HUES6 (cell line): Measurements from ENCODE around the gene UPF3B.

Experiments used
- H3K27ac ChIP-seq: 2 replicates; pipeline ENCODE4 v1.7.0; 2013; ENCODE audit warnings: low read depth, mild to moderate bottlenecking, low read length, inconsistent platforms
- H3K27me3 ChIP-seq: 2 replicates; pipeline ENCODE4 v1.6.1; 2013; ENCODE audit warnings: low read length; ENCODE audit not compliant: control insufficient read depth, insufficient read depth
- H3K36me3 ChIP-seq: 2 replicates; pipeline ENCODE4 v1.6.1; 2013; ENCODE audit warnings: low read length; ENCODE audit not compliant: control insufficient read depth, insufficient read depth
- H3K4me1 ChIP-seq: 2 replicates; pipeline ENCODE4 v1.6.1; 2013; ENCODE audit warnings: low read length; ENCODE audit not compliant: control insufficient read depth, insufficient read depth
- H3K4me3 ChIP-seq: 2 replicates; pipeline ENCODE4 v1.5.1; 2013; ENCODE audit warnings: low read depth, low read length
- H3K9ac ChIP-seq: one replicate; pipeline ENCODE4 v1.6.1; 2013; ENCODE audit warnings: mild to moderate bottlenecking, low read length
- H3K9me3 ChIP-seq: 2 replicates; pipeline ENCODE4 v1.6.1; 2013; ENCODE audit warnings: low read depth, low read length; ENCODE audit not compliant: control insufficient read depth, insufficient read depth

Gene UPF3B

GRCh38 chrX:119784747-119785446 is 67.9 kb downstream of the UPF3B start:
- Histone ChIP-seq H3K9ac (no peak overlapping the region), H3K36me3 (peaks cover 77% of the 10 kb centered on the region), H3K9me3 (peaks cover 4% of the 10 kb centered on the region; the same call in 1 of the 2 replicates), H3K27ac (no peak overlapping the region), H3K4me1 (no peaks in the 10 kb centered on the region), H3K4me3 (no peak overlapping the region), H3K27me3 (no peaks in the 10 kb centered on the region)
